ENCODE results near the gene FSTL4. TPM values are rescaled to one million over a fixed set of nuclear protein-coding genes. Genes with fewer than 3 reads are reported as not detected.

Gene FSTL4
- polyA plus RNA-seq, 3 donors = not detected

DNA sequence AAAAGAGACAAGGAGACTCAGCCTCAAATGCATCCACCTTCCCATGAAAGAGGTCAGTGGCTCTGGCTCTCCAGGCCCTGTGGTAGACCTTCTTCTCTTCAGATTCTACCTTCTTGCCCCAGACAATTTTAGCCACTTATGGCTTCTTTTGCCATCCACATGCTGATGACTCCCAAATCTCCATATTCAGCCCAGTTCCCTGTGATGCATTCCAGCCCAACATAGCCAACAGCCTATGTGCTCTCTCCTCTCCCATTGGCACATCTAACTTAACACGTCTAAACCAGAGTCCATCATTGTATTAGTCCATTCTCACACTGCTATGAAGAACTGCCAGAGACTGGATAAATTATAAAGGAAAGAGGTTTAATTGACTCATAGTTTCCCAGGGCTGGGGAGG, 108.8 kb downstream of the FSTL4 start:
- no peaks in the 10 kb centered on the region for H3K36me3 ChIP-seq (replicated peaks in 1 of 2; ENCODE audit: control insufficient read depth in 1 of 2, insufficient read depth in 2 of 2, low read length in 2 of 2)
- no peaks in the 10 kb centered on the region for H3K9me3 ChIP-seq (replicated peaks in 1 of 2; ENCODE audit: control insufficient read depth in 1 of 2, insufficient read depth in 1 of 2, low read length in 2 of 2)
- no peaks in the 10 kb centered on the region for H3K79me2 ChIP-seq (ENCODE audit: insufficient read depth, low read length)
- H3K27me3 Mint-ChIP-seq (ENCODE audit: low read depth in 3 of 3) = peaks cover 5 to 23% (median 15%) of the 10 kb centered on the region in 3 donors
- H3K4me1 ChIP-seq (ENCODE audit: control insufficient read depth in 1 of 2, insufficient read depth in 2 of 2, low read length in 2 of 2) = no peaks in the 10 kb centered on the region
- no peak overlapping the region for H2AFZ ChIP-seq (ENCODE audit: insufficient read depth, low read depth, low read length, poor library complexity, severe bottlenecking)
- H4K20me1 ChIP-seq (ENCODE audit: insufficient read depth, low read length) = no peaks in the 10 kb centered on the region
- TF ChIP-seq, protein P1, sequence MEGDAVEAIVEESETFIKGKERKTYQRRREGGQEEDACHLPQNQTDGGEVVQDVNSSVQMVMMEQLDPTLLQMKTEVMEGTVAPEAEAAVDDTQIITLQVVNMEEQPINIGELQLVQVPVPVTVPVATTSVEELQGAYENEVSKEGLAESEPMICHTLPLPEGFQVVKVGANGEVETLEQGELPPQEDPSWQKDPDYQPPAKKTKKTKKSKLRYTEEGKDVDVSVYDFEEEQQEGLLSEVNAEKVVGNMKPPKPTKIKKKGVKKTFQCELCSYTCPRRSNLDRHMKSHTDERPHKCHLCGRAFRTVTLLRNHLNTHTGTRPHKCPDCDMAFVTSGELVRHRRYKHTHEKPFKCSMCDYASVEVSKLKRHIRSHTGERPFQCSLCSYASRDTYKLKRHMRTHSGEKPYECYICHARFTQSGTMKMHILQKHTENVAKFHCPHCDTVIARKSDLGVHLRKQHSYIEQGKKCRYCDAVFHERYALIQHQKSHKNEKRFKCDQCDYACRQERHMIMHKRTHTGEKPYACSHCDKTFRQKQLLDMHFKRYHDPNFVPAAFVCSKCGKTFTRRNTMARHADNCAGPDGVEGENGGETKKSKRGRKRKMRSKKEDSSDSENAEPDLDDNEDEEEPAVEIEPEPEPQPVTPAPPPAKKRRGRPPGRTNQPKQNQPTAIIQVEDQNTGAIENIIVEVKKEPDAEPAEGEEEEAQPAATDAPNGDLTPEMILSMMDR (IDR thresholded peaks at IDR 0.05) = no peak
- H3K4me3 Mint-ChIP-seq = no peak overlapping the region
- H3K27ac Mint-ChIP-seq = peak overlapping the region in 1 of 7 donors; percentile 30
- peaks cover 0 to 5% (median 0%) of the 10 kb centered on the region in 7 donors for H3K9me3 Mint-ChIP-seq
- DNase-seq = no peak
- no CpG with 5 or more reads among the region's 1 CpG for WGBS (ENCODE audit: insufficient coverage)
- no peak overlapping the region for H3K27ac ChIP-seq (ENCODE audit: low read depth in 1 of 2, low read length in 2 of 2)
- H3K4me2 ChIP-seq (replicated peaks; ENCODE audit: extremely low read depth, low read length, poor library complexity, severe bottlenecking) = no peak overlapping the region
- no peaks in the 10 kb centered on the region for H3K36me3 Mint-ChIP-seq
- no peaks in the 10 kb centered on the region for H3K4me1 Mint-ChIP-seq
- peaks cover 0 to 5% of the 10 kb centered on the region in 2 donors for H3K27me3 ChIP-seq (ENCODE audit: control insufficient read depth in 2 of 2, insufficient read depth in 2 of 2, low read length in 2 of 2)
- no peak overlapping the region for H3K9ac ChIP-seq (ENCODE audit: insufficient read depth, low read length, poor library complexity, severe bottlenecking)
- intact Hi-C loops (cut with micrococcal nuclease) = no loop called here
- no peak overlapping the region for H3K4me3 ChIP-seq (replicated peaks in 1 of 3; ENCODE audit: low read depth in 2 of 3, low read length in 3 of 3)

- H3K4me1 Mint-ChIP-seq = no peaks in the 10 kb centered on the region
- no peak for DNase-seq
- H3K4me1 ChIP-seq (ENCODE audit: control insufficient read depth in 1 of 2, insufficient read depth in 2 of 2, low read length in 2 of 2) = no peaks in the 10 kb centered on the region
- H3K9me3 Mint-ChIP-seq = peaks cover 0 to 5% (median 0%) of the 10 kb centered on the region in 7 donors
- no peaks in the 10 kb centered on the region for H4K20me1 ChIP-seq (ENCODE audit: insufficient read depth, low read length)
- H3K36me3 Mint-ChIP-seq = no peaks in the 10 kb centered on the region
- H3K36me3 ChIP-seq (replicated peaks in 1 of 2; ENCODE audit: control insufficient read depth in 1 of 2, insufficient read depth in 2 of 2, low read length in 2 of 2) = no peaks in the 10 kb centered on the region
- no peaks in the 10 kb centered on the region for H3K9me3 ChIP-seq (replicated peaks in 1 of 2; ENCODE audit: control insufficient read depth in 1 of 2, insufficient read depth in 1 of 2, low read length in 2 of 2)
- WGBS (ENCODE audit: insufficient coverage) = 90% methylated on average over 2 of the region's 5 CpGs
- H2AFZ ChIP-seq (ENCODE audit: insufficient read depth, low read depth, low read length, poor library complexity, severe bottlenecking) = no peak overlapping the region
- H3K4me3 ChIP-seq (replicated peaks in 1 of 3; ENCODE audit: low read depth in 2 of 3, low read length in 3 of 3) = no peak overlapping the region
- H3K4me3 Mint-ChIP-seq = no peak overlapping the region
- H3K79me2 ChIP-seq (ENCODE audit: insufficient read depth, low read length) = no peaks in the 10 kb centered on the region
- TF ChIP-seq, protein P1 (IDR thresholded peaks at IDR 0.05) = no peak
- no peak overlapping the region for H3K27ac Mint-ChIP-seq
- no peak overlapping the region for H3K4me2 ChIP-seq (replicated peaks; ENCODE audit: extremely low read depth, low read length, poor library complexity, severe bottlenecking)
- no peak overlapping the region for H3K27ac ChIP-seq (ENCODE audit: low read depth in 1 of 2, low read length in 2 of 2)
- H3K9ac ChIP-seq (ENCODE audit: insufficient read depth, low read length, poor library complexity, severe bottlenecking) = no peak overlapping the region
- peaks cover 6 to 19% (median 16%) of the 10 kb centered on the region in 3 donors for H3K27me3 Mint-ChIP-seq (ENCODE audit: low read depth in 3 of 3)
- H3K27me3 ChIP-seq (ENCODE audit: control insufficient read depth in 2 of 2, insufficient read depth in 2 of 2, low read length in 2 of 2) = peaks cover 0 to 5% of the 10 kb centered on the region in 2 donors
- intact Hi-C loops (cut with micrococcal nuclease) = no loop called here
These were observed 112.4 kb downstream of the FSTL4 start for GRCh38 chr5:133499895-133500294.

Data from CD14-positive monocyte (primary cell).